ENCODE data around the gene MRAS.

DNA sequence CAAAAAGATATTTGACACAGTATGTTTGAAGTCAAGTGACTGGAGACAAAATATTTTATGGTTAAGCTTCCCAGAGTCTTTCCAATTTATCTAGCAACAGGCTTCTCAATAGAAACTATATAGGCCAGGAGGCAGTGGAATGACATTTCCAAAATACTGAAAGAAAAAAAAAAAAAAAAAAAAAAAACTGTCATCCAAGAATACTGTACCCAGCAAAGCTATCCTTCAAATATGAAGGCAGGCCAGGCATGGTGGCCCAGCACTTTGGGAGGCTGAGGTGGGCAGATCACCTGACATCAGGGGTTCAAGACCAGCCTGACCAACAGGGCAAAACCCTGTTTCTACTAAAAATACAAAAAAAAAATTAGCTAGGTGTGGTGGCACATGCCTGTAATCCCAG, 39.6 kb upstream of the MRAS start:
- TF ChIP-seq CTCF (IDR thresholded peaks at IDR 0.05) (no peak), POLR2A (IDR thresholded peaks at IDR 0.05) (no peak)
